Skeletal muscle cell (primary cell): ENCODE results near the gene CRIP1.

Experiments used
- DNase-seq: peaks from one replicate; pipeline ENCODE4 v3.0.0-alpha.2; 2010; ENCODE audit warnings: low read depth
- H3K4me3 ChIP-seq: 2 replicates; pipeline ENCODE4 v1.5.1; 2011; ENCODE audit warnings: low read depth, mild to moderate bottlenecking, control low read depth, low read length, moderate library complexity

Gene CRIP1

DNA sequence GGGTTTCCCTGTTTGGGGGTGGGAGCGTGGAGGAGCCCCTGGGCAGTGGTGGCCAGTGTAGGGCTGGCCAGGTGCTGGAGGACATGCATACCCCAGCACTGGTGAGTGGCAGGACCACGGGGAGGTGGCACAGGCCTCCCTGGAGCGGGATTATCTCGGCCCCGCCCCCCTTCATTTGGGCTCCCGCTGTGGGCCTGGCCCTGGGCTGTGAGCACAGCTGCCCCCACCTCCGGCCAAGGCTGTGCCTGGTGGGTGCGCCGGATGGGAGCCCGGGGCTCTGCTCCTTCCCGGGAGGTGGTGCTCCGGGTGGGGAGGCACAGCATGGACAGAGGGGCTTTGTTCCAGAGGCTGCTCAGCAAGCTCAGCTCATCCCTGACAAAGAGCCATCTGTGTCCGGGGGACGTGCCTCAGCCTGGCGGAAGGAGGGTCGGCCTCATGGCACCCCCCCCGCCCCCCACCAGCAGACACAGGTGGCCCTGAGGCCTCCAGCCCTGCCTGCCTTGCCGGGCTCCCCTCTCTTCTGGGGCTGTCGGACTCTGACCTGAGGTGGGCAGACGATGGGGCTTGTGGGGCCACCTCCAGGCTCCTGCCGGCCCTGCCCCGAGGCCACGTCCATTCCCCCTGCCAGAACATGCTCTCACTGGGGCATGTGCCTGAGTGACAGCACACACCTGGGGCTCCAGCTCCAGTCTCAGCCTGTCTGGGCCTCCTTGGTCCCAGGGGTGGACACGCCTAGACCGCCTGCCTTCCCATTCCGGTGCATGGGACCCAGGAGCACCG is 12.8 kb downstream of the CRIP1 start:
- no peak overlapping the region for H3K4me3 ChIP-seq
- no peak for DNase-seq

DNA sequence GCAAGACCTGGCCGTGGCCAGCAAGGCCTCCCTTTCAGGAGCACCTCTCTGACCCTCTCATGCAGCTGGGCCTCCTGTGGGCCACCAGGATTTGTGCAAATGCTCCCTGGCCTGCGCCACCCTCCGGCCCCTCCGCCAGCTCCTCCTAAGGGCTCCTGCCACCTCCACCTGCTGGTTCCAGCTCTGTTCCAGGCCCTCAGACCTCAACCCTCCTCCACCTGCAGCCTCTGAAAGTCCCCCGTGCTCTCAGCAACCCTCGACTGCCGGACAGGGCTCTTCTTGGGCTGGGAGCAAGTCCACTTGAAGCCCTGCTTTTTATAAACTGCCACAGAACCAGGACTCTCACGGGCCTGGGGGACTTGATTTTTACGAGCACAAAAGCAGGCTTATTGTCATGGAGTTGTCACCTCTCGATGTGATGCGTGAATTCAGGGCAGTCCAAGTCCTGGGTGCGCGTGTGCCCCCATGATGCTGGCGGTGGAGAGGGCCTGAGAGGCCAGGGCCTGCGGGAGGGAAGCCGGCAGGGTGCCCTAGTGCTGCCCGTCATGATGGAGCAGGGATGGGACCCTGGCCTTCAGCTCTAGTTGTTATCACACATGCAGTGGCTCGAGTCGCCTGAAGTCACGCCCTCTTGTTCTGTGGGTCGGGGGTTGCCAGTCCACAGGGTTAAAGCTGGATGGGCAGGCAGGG is 13.5 kb downstream of the CRIP1 start:
- H3K4me3 ChIP-seq, result no peak overlapping the region
- no peak for DNase-seq

DNA sequence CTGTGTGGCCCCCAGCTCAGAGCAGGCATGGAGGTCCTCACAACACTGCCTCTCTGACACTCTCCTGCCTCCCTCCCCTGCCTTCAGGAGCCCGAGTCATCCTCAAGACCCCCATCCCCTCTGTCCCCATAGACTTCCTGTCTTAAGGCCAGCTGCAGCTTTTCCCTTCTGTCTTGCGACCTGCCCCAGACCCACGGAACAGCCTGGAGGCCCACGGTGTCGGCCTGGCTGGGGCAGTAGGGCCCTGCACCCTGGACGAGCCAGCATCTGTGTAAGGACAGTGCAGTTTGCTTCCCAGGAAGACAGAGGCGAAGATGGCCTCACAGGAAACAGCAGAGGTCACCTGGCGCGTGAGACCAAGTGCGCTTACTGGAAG is 14.0 kb downstream of the CRIP1 start:
- no peak overlapping the region for H3K4me3 ChIP-seq
- no peak for DNase-seq

DNA sequence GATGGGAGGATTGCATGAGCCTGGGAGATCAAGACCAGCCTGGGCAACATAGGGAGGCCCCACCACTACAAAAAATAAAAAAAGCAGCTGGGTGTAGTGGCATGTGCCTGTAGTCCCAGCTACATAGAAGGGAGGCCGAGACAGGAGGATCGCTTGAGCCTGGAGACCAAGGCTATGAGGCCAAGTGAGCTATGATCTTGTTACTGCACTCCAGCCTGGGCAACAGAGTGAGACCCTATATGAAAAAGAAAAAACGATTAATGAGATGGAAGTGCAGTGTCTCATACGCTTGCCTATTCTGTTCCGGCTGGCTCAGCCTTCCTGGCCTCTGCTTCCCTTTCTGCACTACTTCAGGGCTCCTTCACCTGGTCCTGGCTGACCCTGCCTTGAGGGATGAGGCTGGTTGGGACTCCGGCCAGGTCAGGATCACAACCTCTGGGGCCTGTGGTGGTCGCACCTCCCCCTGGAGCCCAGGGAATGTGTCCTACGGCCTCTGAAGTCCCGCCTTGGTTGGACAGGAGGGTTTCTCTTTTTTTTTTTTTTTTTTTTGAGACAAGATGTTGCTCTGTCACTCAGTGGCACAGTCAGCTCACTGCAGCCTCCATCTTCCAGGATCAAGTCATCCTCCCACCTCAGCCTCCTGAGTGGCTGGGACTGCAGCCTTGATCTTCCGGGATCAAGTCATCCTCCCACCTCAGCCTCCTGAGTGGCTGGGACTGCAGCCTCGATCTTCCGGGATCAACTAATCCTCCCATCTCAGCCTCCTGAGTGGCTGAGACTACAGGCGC is 15.0 kb downstream of the CRIP1 start:
- no peak for DNase-seq
- H3K4me3 ChIP-seq, result no peak overlapping the region

DNA sequence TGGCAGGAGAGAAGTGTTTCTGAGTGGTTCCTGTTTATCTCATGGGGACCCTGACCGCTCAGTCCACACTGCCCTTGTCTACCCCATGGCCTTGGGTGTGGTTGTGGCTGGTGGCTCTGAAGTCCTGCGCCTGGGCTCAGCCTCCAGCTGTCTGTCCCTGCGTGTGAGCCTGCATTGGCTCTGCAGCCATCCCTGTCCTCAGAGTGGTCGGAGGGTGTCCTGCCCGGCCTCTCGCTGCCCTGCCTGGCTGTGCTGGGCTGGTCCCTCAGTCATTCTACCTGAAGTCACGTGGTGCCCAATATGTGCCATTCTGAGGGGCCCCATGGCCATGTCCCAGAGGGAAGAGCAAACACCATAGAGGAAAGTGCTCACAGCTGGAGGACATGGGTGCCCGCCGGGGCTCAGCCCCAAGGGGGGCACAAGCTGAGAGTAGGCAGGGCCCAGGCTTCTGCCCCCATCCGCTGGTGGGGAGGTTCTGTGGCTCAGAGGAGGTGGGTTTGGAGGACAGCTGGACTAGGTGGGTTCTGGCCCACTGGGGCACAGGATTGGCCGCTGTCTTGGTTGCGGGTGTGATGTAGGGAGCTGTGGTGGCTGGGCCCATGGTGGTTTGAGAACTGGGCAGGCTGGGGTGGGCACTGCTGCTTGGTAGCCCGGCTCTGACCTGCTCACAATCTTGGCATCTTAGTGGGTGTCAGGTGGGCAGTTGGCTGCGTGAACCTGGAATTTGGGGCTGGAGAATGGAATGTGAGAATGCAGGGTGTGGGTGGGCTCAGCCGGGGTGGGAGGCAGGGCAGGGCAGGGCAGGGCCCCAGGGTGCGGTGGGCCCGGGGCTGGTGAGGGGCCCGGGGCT is 16.0 kb downstream of the CRIP1 start:
- H3K4me3 ChIP-seq, result no peak overlapping the region
- DNase-seq, result no peak

DNA sequence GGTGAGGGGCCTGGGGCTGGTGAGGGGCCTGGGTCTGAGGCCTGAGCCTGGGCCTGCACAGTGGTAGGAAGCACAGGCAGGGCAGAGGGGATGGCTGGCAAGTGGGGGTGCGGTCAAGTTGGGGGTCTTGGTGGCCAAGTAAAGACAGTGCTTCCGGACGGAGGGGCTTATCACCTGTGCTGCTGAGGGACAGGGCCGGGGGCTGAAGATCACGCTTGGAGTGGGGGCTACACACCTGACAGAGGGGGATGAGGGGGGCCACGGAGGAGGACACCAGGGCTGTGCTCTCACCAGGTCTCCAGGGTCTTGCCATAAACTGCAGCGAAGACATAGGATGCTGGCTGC is 16.6 kb downstream of the CRIP1 start:
- DNase-seq, result no peak
- H3K4me3 ChIP-seq, result no peak overlapping the region

DNA sequence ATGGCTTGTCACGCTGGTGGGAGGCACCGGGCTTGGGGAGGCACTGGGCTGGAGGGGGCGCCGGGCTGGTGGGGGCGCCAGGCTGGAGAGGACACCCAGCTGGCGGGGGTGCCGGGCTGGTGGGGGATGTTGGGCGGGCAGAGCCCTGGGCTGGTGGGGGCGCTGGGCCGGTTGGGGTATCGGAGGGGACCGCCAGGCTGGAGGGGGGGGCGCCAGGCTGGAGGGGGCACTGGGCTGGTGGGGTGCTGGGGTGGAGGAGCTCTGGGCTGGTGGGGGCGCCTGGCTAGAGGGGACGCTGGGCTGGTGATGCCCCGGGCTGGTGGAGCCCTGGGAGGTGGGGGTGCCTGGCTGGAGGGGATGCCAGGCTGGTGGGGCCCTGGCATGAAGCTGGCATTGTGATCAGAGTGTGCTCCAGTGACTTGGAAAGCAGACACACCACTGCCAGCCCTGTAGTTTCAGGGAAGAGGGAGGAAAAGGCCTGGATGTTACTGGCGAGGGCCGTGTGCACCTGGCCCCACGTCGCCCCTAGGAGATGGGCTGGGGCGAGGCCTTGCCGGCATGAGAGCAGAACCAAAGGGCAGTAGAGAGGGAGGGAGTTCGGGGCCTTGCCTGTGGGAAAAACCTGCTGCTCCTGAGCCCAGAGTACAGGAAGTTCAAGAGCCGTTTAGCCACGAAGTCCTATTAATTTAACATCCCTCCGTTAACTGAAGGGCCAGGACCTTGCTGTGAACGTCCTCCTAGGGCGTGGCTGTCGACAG is 17.4 kb downstream of the CRIP1 start:
- DNase-seq, result no peak
- H3K4me3 ChIP-seq, result no peak overlapping the region

DNA sequence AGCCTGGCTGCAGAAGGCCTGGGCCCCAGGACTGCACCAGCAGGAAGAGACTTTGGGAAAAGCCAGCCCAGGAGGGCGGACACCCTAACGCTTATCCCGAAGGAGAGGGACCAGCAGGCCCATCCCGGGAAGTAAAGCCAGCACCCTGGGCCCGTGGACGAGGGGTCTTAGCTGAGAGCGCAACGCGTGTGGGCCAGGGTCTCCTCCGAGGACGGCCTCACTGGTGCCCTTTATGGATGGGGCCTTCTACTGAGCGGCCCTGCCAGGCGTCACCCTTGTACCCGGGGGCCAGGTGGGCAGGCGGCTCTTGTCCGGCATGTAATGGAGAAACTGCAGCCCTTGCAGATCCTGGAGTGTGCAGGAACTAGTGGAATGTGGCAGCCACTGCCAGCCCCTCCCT is 18.4 kb downstream of the CRIP1 start:
- no peak overlapping the region for H3K4me3 ChIP-seq
- DNase-seq, result no peak

DNA sequence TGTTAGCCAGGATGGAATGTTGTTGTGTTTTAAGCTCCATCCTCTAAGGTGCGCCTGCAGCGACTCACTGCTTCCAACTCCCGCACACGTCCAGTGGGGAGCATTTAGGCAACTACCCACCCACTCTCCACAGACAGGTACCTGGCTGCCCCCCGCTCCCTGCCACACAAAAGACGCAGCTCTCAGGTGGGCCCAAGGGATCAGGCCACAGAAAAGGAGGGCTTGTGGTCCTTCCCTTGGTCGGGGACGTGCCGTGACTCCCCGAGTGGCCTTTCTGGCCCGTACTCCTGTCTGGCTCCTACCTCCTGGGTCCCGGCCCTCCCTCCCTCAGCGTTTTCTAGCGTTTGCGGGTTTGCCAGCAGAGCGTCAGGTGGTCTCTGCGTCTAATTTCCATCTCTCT is 20.6 kb downstream of the CRIP1 start:
- no peak overlapping the region for H3K4me3 ChIP-seq

DNA sequence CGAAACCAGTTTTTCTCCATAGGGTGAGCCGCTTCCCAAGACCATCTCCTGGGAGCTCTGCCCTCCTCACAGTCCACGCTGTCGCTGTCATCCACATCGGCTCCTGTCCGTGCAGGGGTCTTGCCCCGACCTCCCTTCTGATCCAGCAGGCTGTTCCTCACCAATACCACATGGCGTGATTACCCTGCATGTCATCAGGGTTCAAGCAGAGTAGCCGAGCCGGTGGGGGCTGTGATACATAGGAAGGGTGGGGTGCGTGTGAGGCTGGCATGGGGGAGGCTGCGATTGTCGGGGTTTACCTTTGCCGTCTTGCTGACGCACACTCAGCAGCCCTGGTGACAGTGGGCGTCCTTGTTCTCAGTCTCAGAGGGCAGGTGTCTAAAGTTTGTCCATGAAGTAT is 21.4 kb downstream of the CRIP1 start:
- no peak for DNase-seq
- H3K4me3 ChIP-seq, result no peak overlapping the region

More for the DNA sequence above, 20.6 kb downstream of the CRIP1 start:
- DNase-seq, result no peak

DNA sequence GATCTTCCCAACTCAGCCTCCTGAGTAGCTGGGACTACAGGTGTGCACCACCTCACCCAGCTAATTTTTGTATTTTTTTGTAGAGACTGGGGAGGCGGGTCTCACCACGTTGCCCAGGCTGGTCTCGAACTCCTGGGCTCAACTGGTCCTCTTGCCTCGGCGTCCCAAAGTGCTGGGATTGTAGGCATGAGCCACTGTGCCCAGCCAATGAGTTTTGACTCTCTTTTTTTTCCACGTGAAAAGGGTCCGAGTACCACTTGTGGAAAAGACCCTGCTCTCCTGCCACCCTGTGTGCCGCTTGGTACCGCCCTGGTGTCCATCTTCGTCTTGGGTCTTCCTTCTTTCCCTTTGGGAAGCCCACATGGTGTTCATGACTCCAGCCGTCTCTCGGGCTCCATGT is 21.9 kb downstream of the CRIP1 start:
- DNase-seq, result no peak
- no peak overlapping the region for H3K4me3 ChIP-seq

DNA sequence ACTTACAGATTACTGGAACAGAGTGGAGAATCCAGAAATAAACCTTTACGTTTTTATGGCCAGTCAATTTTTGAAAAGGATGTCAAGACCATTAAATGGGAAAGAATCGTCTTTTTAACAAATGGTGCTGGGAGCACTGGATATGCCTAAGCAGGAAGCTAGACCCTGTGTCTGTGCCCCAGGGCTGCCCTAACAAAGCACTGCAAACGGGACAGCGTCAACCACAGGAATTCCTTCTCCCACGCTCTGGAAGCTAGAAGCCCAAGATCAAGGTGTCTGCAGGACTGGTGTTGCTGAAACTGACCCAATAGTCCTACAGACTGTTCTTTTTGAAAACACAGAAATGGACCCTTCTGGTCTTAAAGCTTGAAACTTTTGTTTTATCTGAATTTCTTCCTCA is 30.4 kb downstream of the CRIP1 start:
- DNase-seq, result no peak
- H3K4me3 ChIP-seq, result no peak overlapping the region

DNA sequence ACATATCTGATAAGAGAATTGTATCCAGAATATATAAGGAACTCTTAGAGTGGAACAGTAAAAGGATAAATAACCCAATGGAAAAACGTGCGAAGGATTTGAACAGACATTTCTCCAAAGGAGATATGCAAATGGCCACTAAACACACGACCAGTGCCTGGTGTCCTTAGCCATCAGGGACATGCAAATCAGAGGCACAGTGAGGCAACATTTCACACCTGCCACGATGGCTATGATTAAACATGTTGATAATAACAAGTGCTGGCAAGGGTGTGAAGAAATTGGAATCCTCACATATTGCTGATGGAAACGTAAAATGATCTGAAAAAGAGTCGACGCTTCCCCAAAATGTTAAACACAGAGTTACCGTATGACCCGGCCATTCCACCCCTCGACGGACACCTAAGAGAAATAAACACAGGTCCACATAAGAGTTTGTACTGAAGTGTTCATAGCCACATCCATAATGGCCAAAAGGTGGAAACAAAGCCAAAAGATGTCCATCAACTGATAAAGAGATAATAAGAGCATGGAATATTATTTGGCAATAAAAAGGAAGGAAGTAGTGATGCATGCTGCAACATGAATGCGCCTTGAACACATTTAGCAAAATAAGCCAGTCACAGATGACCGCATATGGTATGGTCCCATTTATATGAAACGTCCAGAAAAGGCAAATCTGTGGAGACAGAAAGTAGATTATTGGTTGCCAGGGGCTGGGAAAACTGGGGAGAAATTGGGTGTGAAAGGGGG is 33.4 kb downstream of the CRIP1 start:
- no peak for DNase-seq
- no peak overlapping the region for H3K4me3 ChIP-seq

DNA sequence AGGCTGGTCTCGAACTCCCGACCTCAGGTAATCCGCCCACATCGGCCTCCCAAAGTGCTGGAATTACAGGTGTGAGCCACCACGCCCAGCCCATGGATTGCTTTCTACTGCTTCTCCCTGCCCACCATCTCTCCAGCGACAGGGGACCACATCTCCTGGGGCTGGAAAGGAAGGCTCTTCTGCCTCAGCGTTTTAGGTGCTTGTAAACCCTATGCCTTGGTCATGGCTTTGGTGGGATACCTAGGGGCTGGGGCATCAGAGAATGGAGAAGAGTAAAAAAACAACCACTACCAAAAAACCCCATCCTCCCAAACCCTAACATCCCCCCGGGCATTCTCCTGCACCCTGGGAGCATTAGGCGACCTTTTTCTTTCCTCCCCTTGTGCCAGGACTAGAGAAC is 38.6 kb downstream of the CRIP1 start:
- no peak overlapping the region for H3K4me3 ChIP-seq
- DNase-seq, result no peak

DNA sequence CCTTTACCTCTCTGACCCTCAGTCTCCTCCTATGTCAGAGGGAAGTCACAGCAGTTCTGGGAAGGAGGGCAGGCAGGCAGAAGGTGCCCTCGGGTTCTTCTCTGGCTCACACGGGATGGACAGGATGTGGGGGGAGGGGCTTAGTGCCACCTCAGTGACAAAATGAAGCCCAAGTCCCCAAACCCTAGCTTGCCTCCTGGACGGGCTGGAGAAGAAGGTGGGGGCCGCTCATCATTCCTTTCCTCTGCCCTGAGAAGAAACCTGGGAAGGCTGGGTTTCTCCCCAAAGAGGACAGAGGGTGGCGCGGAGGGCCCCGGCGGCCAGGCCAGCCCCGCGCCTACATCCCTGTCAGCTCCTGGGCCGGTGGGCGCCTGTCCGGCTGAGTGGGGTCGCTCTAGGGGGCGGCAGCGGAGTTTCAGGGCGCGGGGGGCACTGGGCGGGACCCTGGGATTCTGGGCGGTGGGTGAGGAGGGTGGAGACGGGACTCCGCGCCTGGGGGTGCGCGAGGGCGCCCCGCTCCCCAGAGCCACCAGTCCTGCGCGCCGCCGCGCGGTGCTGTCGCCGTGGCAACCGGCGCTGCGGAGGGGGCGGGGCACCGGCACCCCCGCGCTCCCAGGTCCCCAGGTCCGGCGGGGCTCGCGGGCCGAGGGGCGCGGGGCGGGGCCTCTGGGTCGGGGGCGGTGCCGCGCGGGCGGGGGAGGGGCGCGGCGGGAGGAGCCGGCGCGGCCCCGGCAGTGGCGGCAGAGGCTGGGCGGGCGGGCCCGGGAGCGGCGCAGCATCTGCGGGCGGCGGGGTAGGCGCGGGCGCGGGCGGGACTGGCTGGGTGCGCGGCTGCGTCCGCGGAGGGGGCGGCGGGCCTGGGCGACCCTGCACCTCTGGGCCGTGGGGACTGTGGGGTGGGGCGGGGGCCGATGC is 39.4 kb downstream of the CRIP1 start, which contains the start of gene TMEM121:
Gene TMEM121, plus strand, starts transcription at position 723 of the 915 bp plus-strand sequence. CDS start 2,252 bp downstream, outside the sequence.
- no peak for DNase-seq
- H3K4me3 ChIP-seq, result peak within 1 kb of the TSS; percentile 70

DNA sequence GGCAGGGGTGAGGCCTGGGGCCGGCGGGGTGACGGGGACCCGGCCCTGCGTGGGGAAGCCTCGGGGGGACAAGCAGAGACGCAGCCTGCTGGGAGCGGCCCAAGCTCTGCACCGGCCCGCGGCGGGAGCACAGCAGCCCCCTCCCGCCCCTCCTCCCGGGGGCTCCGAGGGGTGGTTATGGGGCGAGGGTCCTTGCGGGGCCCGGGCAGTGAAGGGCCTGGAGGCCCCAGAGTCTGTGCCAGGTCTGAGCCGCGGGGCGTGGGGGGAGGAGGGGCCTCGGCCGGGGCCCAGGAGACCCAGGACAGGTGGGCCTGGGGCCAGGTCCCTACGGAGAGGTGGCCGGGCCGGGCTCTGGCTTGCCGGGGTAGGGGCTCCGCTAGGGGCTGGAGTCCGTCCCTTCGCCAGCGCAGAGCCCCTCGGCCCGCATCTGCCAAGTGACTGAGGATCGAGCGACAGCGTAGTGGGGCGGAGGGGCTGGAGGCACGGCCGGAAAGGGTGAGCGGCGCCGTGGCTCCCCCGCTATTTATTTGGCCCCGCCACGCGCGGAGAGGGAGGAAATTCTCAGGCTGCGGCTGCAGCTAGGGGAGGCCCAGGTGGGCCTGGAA is 40.2 kb downstream of the CRIP1 start:
- H3K4me3 ChIP-seq, result peak overlapping the region; percentile 70
- no peak for DNase-seq

DNA sequence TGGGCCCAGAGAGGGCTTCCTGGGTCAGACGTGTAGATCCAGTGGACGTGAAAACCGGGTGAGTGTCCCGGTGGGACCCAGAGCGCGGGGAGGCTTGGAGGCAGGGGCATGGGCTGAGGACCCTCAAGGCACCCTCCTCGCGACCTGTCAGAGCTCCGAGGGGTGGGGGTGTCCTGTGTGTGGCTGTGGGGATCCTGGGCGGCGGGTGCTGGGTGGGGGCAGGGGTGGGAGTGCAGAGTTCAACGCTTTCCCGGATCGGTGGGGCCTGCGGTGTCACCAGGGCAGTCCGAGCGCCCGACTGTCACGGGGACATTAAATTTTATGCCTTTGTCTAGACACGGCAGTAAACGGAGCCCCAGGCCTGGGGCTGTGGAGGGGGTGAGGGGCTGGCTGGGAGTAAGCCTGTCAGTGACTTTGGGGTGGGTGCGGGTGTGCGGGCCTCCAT is 40.7 kb downstream of the CRIP1 start:
- H3K4me3 ChIP-seq, result peak overlapping the region; percentile 70
- DNase-seq, result no peak
